Ishikawa (cell line): Measurements from ENCODE around the gene PZP.

Source experiments
- FOXM1 ChIP-seq: IDR thresholded peaks from 2 replicates; pipeline ENCODE4 v1.6.1; 2012; ENCODE audit warnings: low read depth, borderline replicate concordance
- TF ChIP-seq, protein P1 (sequence below): IDR thresholded peaks from 2 replicates; pipeline ENCODE4 v1.6.1; 2012; ENCODE audit warnings: low read depth, mild to moderate bottlenecking

DNA sequence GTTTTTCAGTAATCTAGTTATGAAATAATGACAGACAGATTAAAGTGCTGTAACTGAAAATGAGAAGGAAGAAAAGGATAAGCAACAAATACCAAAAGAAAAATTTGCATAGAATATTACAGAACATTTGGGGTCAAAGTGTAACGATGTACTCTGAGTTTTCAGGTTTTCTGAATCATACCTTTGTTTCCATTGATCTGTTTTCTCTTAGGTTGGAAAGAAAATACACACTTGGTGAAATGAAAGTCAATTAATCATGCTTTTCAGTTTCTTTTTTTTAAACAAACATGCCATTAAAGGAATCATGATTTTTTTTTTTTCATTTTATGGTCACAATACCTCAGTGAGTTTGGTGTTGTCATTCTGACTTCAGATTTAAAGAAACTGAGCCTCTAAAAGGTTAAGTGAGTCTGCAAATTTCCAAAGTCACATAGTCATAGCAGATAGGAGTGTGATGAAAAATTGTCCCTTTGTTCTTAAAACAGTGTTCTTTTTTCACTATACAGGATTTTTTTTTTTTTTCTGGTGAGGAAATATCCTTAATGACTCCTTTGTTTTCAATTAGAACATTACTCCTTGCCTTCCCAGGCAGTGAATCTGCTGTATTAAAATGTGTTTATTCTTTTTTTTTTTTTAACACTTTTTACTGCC, 35.9 kb upstream of the PZP start:
- TF ChIP-seq, protein P1, sequence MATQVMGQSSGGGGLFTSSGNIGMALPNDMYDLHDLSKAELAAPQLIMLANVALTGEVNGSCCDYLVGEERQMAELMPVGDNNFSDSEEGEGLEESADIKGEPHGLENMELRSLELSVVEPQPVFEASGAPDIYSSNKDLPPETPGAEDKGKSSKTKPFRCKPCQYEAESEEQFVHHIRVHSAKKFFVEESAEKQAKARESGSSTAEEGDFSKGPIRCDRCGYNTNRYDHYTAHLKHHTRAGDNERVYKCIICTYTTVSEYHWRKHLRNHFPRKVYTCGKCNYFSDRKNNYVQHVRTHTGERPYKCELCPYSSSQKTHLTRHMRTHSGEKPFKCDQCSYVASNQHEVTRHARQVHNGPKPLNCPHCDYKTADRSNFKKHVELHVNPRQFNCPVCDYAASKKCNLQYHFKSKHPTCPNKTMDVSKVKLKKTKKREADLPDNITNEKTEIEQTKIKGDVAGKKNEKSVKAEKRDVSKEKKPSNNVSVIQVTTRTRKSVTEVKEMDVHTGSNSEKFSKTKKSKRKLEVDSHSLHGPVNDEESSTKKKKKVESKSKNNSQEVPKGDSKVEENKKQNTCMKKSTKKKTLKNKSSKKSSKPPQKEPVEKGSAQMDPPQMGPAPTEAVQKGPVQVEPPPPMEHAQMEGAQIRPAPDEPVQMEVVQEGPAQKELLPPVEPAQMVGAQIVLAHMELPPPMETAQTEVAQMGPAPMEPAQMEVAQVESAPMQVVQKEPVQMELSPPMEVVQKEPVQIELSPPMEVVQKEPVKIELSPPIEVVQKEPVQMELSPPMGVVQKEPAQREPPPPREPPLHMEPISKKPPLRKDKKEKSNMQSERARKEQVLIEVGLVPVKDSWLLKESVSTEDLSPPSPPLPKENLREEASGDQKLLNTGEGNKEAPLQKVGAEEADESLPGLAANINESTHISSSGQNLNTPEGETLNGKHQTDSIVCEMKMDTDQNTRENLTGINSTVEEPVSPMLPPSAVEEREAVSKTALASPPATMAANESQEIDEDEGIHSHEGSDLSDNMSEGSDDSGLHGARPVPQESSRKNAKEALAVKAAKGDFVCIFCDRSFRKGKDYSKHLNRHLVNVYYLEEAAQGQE = no peak
- no peak for TF ChIP-seq FOXM1
